Transverse colon (tissue), 4 donors: ENCODE measurements around the gene ZMAT5. TPM values are rescaled to one million over a fixed set of nuclear protein-coding genes. Genes with fewer than 3 reads are reported as not detected.

Experiments
- DNase-seq: peaks from one replicate; pipeline ENCODE4 v3.0.0-alpha.2; 2019
- H3K27ac ChIP-seq, 4 donors: fragments of 200-600 bp; sonication (generic); 2 replicates each; pipeline ENCODE4 v1.5.1; 2016 to 2018; ENCODE audit warnings: inconsistent platforms in 4 of 4
- H3K27me3 ChIP-seq: fragments of 200-600 bp; sonication (generic); 2 replicates; pipeline ENCODE4 v1.5.1; 2017; ENCODE audit warnings: inconsistent platforms
- H3K36me3 ChIP-seq, 4 donors: fragments of 200-600 bp; sonication (generic); 2 replicates each; pipeline ENCODE4 v1.5.1; 2017 to 2019; ENCODE audit warnings: inconsistent platforms in 4 of 4
- H3K4me1 ChIP-seq, 4 donors: fragments of 200-600 bp; sonication (generic); 2 replicates each; pipeline ENCODE4 v1.5.1; 2017 to 2020; ENCODE audit warnings: inconsistent platforms in 4 of 4
- H3K4me3 ChIP-seq, 4 donors: fragments of 200-600 bp; sonication (generic); 1 replicate in 1 of 4; 2 replicates in 3 of 4; pipeline versions ENCODE4 v1.5.1 to v1.6.1; 2017 to 2019; ENCODE audit warnings: inconsistent platforms in 4 of 4
- H3K9me3 ChIP-seq, 2 donors: fragments of 200-600 bp; sonication (generic); 2 replicates each; pipeline ENCODE4 v1.5.1; 2017 to 2019; ENCODE audit warnings: inconsistent platforms in 2 of 2
- CTCF ChIP-seq, 5 experiments: fragments of 200-600 bp in 3 of 5; fragments of 450-650 bp in 2 of 5; sonication (generic) in 3 of 5; IDR thresholded peaks; 1 replicate in 2 of 5; 2 replicates in 3 of 5; pipeline ENCODE4 v1.5.1; 2016 to 2017; ENCODE audit warnings: antibody characterized with exemption in 5 of 5, inconsistent platforms in 3 of 5, mild to moderate bottlenecking in 2 of 5, moderate library complexity in 1 of 5
- EP300 ChIP-seq: sonication (generic); formaldehyde crosslinking; IDR thresholded peaks from one replicate; pipeline ENCODE4 v1.6.1; 2017; ENCODE audit warnings: antibody characterized with exemption, low read depth
- POLR2A ChIP-seq: fragments of 450-650 bp; IDR thresholded peaks from one replicate; pipeline ENCODE4 v1.6.1; 2016; ENCODE audit warnings: antibody characterized with exemption, mild to moderate bottlenecking, moderate library complexity
- POLR2AphosphoS5 ChIP-seq, 3 donors: sonication (generic); formaldehyde crosslinking; IDR thresholded peaks; one replicate each; pipeline ENCODE4 v1.6.1; 2016; ENCODE audit warnings: antibody characterized with exemption in 3 of 3
- WGBS, 2 donors: methylation state at CpG; one replicate each; pipeline ENCODE4 v1.1.5; 2018; ENCODE audit warnings: low coverage in 1 of 2; 5-methylcytosine and 5-hydroxymethylcytosine counted together
- in situ Hi-C, 4 donors: fragments of 200-750 bp; cut with MboI; loops; one replicate each; pipeline versions ENCODE4 v1.15.0 to v1.15.1; 2017; ENCODE audit warnings: low sequenced_read_pairs in 3 of 4, low pct_ligation_motif_present in 1 of 4, low pct_unique_long_range_greater_than_20kb in 1 of 4
- intact Hi-C: fragments of 100-400 bp; cut with DNase I; formaldehyde crosslinking; loops from one replicate; pipeline ENCODE4 v1.15.1; 2023; ENCODE audit warnings: low total_unique reads
- total RNA-seq, 4 donors: library from RNA; depleted of rRNA; stranded (reverse); fragments of >200 nt; gene quantifications; one replicate each; pipeline ENCODE4 v1.1.0, GENCODE V29; 2016

Gene ZMAT5
- total RNA-seq, 4 donors from 2014 or later = 13.8 to 20.2 (median 19.1) TPM; not detected in 1

GRCh38 chr22:29719899-29720645, 46.7 kb downstream of the ZMAT5 start, which contains the start of gene CABP7:
Gene CABP7 (plus strand): TSS chr22:29720003. CDS start chr22:29720425, 422 bp downstream.
- peaks cover 66% of the 10 kb centered on the region for H3K27me3 ChIP-seq
- H3K36me3 ChIP-seq = no peaks in the 10 kb centered on the region
- WGBS, 2 donors = 0% methylated on average over 6 of the region's 115 CpGs; no CpG with 5 or more reads in 1 of the 2 donors
- intact Hi-C loops (no loop called here), in situ Hi-C loops (no loop called here)
- peak within 1 kb of the TSS in 2 of 4 donors; percentile 14 to 26 for H3K4me3 ChIP-seq
- TF ChIP-seq POLR2AphosphoS5 (IDR thresholded peaks at IDR 0.05) (no peak), CTCF (IDR thresholded peaks at IDR 0.05) (no peak), POLR2A (no peak), EP300 (no peak)
- no peak for DNase-seq
- H3K27ac ChIP-seq = no peak within 1 kb of the TSS
- no peaks in the 10 kb centered on the region for H3K9me3 ChIP-seq
- H3K4me1 ChIP-seq = peaks cover 0 to 10% (median 5%) of the 10 kb centered on the region in 4 donors

GRCh38 chr22:29718949-29719898, 47.6 kb downstream of the ZMAT5 start:
- in situ Hi-C loops (no loop called here), intact Hi-C loops (no loop called here)
- H3K4me1 ChIP-seq = peaks cover 0 to 10% (median 5%) of the 10 kb centered on the region in 4 donors
- 47% methylated on average over 20 of the region's 24 CpGs; no CpG with 5 or more reads in 1 of the 2 donors for WGBS, 2 donors
- peaks cover 71% of the 10 kb centered on the region for H3K27me3 ChIP-seq
- H3K27ac ChIP-seq = no peak overlapping the region
- TF ChIP-seq POLR2A (no peak), POLR2AphosphoS5 (IDR thresholded peaks at IDR 0.05) (no peak), EP300 (no peak), CTCF (IDR thresholded peaks at IDR 0.05) (no peak)
- no peaks in the 10 kb centered on the region for H3K9me3 ChIP-seq
- H3K4me3 ChIP-seq = no peak overlapping the region
- no peaks in the 10 kb centered on the region for H3K36me3 ChIP-seq
- DNase-seq = no peak

GRCh38 chr22:29717789-29718188, 49.0 kb downstream of the ZMAT5 start:
- no peaks in the 10 kb centered on the region for H3K36me3 ChIP-seq
- H3K27me3 ChIP-seq = peaks cover 71% of the 10 kb centered on the region
- no peak overlapping the region for H3K4me3 ChIP-seq
- intact Hi-C loops (no loop called here), in situ Hi-C loops (no loop called here)
- 88 to 93% methylated on average over 3 to 11 of the region's 11 CpGs for WGBS, 2 donors
- no peak for DNase-seq
- TF ChIP-seq POLR2AphosphoS5 (IDR thresholded peaks at IDR 0.05) (no peak), POLR2A (no peak), EP300 (no peak), CTCF (IDR thresholded peaks at IDR 0.05) (no peak)
- no peaks in the 10 kb centered on the region for H3K9me3 ChIP-seq
- H3K27ac ChIP-seq = no peak overlapping the region
- peaks cover 0 to 10% (median 5%) of the 10 kb centered on the region in 4 donors for H3K4me1 ChIP-seq
